HG03108 (cell line): Measurements from ENCODE around the gene GALNT8.
A peak's percentile ranks its signal among the peaks of the same experiment; 100 is the strongest.

ENCODE experiments used
- ATAC-seq: cut with Tn5 transposase; IDR thresholded peaks from one replicate; pipeline ENCODE4 v1.9.1; 2021; ENCODE audit warnings: moderate library complexity; ENCODE audit not compliant: unreplicated experiment

Gene GALNT8

DNA sequence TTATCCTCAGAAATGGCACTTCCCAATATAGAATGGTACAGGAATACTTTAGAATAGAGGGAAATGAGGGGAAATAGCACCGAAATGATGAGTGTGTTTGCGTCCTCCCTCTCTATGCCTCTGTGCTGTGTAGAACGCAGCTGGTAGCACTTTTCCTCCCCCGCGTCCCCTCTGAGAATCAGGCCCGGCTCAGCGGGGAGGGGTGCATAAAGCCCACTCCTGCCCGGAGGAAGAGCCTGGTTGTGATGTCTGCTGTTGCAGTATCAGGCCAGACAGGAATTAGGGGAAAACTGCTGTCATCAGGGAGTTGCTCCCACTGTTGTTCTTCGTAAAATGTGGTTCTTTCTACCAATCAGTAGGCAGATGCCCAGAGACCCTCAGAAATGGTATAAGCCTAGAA is 76.0 kb downstream of the GALNT8 start:
- ATAC-seq: no peak

DNA sequence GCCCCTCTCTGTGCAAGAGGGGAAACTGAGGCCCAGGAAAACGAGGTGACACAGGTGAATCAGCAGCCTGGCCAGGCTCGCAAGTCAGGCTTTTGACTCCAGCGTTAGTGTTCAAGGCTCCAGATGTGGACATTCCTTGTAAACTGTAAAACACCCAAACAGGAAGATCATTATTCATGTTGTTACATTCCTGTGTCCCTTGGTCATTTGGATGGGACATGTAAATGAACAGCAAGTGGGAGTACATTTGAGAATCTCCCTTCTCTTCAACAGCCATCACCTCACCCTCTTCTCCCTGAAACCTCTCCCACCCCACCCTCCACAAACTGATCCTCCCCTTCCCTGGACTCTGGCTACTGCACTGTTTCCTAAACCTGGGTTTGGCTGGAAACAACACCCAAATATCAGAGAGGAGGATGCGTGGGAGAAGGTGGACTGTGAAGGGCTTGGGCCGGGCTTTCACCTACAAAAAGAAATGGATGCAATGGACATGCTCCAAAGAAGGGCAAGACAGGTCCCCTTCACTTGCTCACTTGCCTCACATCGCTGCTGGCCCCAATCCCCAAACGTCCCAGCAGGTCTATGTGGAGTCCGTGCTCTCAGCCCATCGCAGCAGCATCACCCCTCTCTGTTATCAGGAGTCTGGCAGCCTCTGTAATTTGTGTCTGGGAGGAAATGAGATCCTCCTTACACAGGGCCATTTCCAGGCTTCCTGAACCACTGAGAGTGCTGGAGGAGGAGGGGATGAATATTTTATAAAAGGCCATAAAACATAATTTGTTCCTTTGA is 76.7 kb downstream of the GALNT8 start:
- no peak for ATAC-seq

DNA sequence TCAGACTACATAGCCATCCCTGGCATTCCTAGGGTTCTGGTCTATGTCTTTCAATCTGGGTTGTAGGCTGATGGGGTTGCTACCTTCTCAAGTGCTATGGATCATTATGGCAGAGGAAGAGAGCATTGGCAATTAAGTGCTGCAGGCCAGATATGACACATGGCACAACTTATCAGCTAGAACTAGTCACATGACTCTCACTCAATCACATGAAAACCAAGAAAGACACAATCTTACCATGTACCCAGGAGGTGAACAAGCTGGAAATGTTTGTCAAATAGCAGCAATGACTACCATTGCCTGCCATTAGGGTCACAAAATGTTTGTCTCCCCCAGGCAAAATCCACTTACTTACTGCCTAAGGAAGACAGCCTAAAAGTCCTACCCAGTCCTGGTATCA is 80.4 kb downstream of the GALNT8 start:
- no peak for ATAC-seq

GRCh38 chr12:4802841-4803240 is 82.6 kb downstream of the GALNT8 start:
- ATAC-seq: no peak

GRCh38 chr12:4806439-4807115 is 86.4 kb downstream of the GALNT8 start:
- no peak for ATAC-seq

DNA sequence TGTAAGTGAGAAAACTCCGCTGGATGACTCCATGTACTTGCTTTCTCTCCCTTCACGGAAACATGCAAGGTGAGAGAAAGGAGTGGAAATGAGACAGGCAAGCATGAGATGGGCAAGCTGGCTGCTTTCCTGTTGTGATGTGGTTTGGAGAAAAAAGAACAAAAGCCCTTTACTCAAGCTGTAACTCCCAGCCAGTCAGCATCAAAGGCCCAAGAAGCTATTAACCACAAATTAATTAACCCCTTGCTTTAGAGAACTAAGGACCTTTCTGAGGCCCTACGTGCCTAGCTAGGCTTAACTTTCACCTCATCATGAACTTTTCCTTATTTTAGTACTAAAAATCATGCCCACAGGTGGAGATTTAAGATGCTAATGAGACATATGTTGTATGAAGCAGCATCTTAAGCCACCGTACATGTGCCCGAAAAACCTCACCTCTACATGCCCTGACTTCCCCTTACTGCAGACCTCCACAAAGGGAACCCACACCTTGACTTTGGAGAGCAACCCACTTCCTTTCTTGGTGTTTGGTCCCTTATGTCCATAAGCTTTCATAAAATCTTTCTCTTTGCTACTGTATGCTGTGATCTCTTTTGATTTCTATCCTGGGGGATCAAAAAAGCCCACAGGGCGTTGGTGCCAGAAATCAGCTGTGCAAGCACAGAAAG is 87.0 kb downstream of the GALNT8 start:
- ATAC-seq: no peak

DNA sequence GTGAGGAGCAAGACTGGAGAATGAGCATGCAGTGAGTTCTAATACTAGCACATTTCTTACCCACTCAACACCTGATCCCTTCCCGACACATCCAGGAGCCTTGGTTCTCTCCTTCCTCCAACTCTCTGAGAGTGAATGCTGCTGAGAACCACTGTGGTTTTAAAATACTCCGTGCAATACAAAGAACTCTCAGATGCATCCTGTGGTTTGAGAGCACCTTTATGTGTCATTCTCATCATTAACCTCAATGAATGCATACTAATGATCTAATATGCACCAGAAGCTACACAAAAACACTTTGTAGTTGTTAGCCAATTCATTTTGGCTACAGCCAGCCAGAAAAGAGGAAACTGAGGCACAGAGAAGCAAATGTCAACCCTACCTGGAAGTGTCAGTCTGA is 87.6 kb downstream of the GALNT8 start:
- ATAC-seq: no peak

GRCh38 chr12:4809013-4809448 is 88.8 kb downstream of the GALNT8 start:
- ATAC-seq: no peak

GRCh38 chr12:4809449-4810218 is 89.4 kb downstream of the GALNT8 start:
- ATAC-seq: no peak

DNA sequence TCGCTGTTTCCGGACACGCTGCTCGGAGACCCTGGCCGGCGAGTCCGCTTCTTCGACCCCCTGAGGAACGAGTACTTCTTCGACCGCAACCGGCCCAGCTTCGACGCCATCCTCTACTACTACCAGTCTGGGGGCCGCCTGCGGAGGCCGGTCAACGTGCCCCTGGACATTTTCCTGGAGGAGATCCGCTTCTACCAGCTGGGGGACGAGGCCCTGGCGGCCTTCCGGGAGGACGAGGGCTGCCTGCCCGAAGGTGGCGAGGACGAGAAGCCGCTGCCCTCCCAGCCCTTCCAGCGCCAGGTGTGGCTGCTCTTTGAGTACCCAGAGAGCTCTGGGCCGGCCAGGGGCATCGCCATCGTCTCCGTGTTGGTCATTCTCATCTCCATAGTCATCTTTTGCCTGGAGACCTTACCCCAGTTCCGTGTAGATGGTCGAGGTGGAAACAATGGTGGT is 90.0 kb downstream of the GALNT8 start:
- ATAC-seq: no peak

DNA sequence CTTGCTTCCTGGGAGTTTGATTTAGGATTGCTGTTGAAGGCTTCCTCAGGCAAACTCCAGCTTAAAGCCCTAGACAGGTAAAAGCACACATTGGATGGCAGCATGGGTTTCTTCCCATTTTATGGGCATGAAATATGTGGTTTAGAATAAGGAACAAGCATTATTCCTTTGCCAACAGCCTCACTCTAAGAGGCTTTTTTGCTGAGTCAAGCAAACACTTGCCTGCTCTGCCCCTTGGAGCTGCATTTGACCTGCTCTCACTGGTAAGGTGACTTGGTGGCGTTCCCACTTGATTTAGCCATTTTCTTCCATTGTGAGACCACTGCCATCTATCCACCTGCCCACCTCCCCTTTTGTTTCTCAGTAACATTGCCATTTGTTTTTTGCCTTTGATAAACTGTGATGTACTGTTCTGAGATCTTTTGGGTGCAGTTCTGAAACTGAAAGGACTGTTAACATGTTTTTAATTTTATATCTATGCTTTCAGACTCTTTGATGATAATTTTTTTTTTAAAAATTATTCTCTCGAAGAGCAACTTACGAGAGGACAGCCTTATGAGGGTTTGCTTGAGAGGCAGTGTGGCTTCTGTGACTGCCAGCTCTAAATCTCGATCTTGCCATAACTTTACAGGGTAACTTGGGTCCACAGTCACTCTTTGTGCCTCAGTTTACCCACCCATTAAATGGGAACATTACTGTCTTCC is 92.6 kb downstream of the GALNT8 start:
- ATAC-seq: no peak

DNA sequence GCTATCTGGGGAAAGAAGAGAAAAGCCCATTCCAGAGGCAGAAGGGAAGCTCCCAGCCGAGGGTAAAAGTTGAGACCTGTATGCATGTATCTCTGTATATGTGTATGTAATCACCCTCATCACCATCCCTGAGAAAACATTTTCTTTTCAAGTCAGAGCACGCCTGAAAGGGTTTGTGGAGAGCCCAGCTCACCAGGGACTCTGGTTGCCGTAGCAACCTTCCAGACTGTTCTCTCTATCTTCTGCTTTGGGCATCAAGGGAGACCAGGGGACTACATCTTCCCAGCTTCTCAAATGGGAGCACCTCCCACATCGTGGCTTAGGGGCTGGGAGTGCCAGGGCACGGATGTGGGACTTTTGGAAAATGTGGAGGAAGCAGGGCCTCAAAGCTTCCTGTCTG is 93.5 kb downstream of the GALNT8 start:
- no peak for ATAC-seq

DNA sequence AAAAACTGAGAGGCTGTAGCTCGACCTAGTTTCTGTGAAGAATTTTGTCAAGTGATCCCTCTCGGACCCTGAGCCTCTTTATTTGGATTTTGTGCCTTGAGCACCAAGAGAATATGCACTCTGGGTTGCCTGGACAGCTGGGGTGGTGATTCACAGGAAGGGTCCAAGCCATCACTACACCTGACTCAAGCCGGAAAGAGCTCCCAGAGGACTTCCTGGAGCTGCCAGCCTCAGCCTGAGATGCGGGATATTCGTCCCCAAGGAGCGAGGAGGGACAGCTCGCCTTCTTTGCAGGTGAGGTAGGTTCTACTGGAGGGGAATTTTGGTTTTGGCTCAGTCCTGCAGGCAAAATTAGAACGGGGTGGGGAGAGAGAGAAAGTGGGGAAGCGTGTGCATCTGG is 94.3 kb downstream of the GALNT8 start:
- ATAC-seq: no peak

GRCh38 chr12:4816744-4817525 is 96.7 kb downstream of the GALNT8 start:
- no peak for ATAC-seq

GRCh38 chr12:4817880-4818279 is 97.7 kb downstream of the GALNT8 start:
- ATAC-seq: no peak

- ATAC-seq: peak; percentile 63
Measured at GRCh38 chr12:4819654-4820053, 99.5 kb downstream of the GALNT8 start.

DNA sequence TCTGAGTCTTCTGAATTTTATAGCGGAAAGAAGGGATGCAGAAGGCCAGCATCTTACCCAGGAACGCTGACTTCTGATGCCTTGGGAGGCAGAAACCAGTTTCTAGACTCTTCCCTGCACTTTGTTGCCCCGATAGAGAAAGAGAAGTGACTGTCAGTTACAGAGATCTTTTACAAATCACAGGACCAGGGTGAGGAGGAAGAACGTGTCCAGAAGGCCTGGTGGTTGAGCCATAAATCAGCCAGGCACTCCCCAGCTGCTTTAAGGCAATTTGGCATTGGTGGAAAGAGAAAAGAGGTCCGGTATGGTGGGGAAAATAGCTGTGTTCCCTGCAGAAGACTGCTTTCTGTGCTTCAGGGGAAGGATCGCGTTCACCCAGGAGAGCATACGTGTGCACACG is 100.8 kb downstream of the GALNT8 start:
- ATAC-seq: no peak
